Breast epithelium (tissue), 3 donors: ENCODE measurements around the gene FCER1G. TPM values are rescaled to one million over a fixed set of nuclear protein-coding genes. Genes with fewer than 3 reads are reported as not detected.

ENCODE experiments used
- total RNA-seq, 3 donors: library from RNA; depleted of rRNA; stranded (reverse); fragments of >200 nt; gene quantifications; one replicate each; pipeline ENCODE4 v1.1.0, GENCODE V29; 2016

Gene FCER1G
- total RNA-seq, 3 donors from 2014 or later: 40.3 to 153 (median 70.1) TPM

Other genes with a start within 250 kb of the FCER1G start
- gene F11R, start 194.1 kb upstream of the FCER1G start, total RNA-seq: 10 to 100 TPM; 41.1 to 74.3 (median 48.8) TPM
- gene TSTD1, start 176.3 kb upstream of the FCER1G start, total RNA-seq: 100 to 1,000 TPM in 2 of 3 donors, 10 to 100 TPM in 1; 57.3 to 217 (median 109) TPM
- 10 to 100 TPM; 64.5 to 70.8 (median 64.6) TPM for gene USF1, start 169.3 kb upstream of the FCER1G start, total RNA-seq
- 10 to 100 TPM in 1 of 3 donors, 1 to 10 TPM in 2; 5.2 to 16.5 (median 7.9) TPM for gene ARHGAP30, start 145.4 kb upstream of the FCER1G start, total RNA-seq
- gene NECTIN4, start 125.7 kb upstream of the FCER1G start, total RNA-seq: 10 to 100 TPM in 2 of 3 donors, not detected in 1; 28.5 to 56.3 TPM
- 1 to 10 TPM; 5.8 to 9.8 (median 8.5) TPM for gene KLHDC9, start 116.9 kb upstream of the FCER1G start, total RNA-seq
- gene PFDN2, start 97.3 kb upstream of the FCER1G start, total RNA-seq: 10 to 100 TPM; 32.5 to 50.1 (median 37.0) TPM
- gene NIT1, start 97.2 kb upstream of the FCER1G start, total RNA-seq: 10 to 100 TPM; 36.3 to 44.5 (median 37.0) TPM
- 10 to 100 TPM; 28.7 to 39.0 (median 37.6) TPM for gene DEDD, start 82.6 kb upstream of the FCER1G start, total RNA-seq
- 10 to 100 TPM; 76.0 to 90.3 (median 87.5) TPM for gene UFC1, start 61.3 kb upstream of the FCER1G start, total RNA-seq
- gene USP21, start 55.8 kb upstream of the FCER1G start, total RNA-seq: 10 to 100 TPM; 11.7 to 26.9 (median 24.9) TPM
- gene PPOX, start 48.9 kb upstream of the FCER1G start, total RNA-seq: 10 to 100 TPM; 19.5 to 26.8 (median 25.2) TPM
- 10 to 100 TPM; 23.4 to 41.3 (median 29.4) TPM for gene B4GALT3, start 37.8 kb upstream of the FCER1G start, total RNA-seq
- 10 to 100 TPM in 2 of 3 donors, 1 to 10 TPM in 1; 4.8 to 85.5 (median 24.6) TPM for gene ADAMTS4, start 16.2 kb upstream of the FCER1G start, total RNA-seq
- 100 to 1,000 TPM; 102 to 129 (median 116) TPM for gene NDUFS2, start 12.9 kb upstream of the FCER1G start, total RNA-seq
- not detected for gene APOA2, start 8.3 kb downstream of the FCER1G start, total RNA-seq
- gene TOMM40L, start 10.8 kb downstream of the FCER1G start, total RNA-seq: 1 to 10 TPM; 6.9 to 9.4 (median 8.2) TPM
- gene NR1I3, start 22.9 kb downstream of the FCER1G start, total RNA-seq: not detected
- 1 to 10 TPM in 1 of 3 donors, under 1 TPM in 2; 0.32 to 2.0 (median 0.73) TPM for gene PCP4L1, start 43.5 kb downstream of the FCER1G start, total RNA-seq
- gene MPZ, start 94.7 kb downstream of the FCER1G start, total RNA-seq: 1 to 10 TPM; 1.3 to 3.6 (median 3.2) TPM
- 10 to 100 TPM; 18.0 to 42.4 (median 23.9) TPM for gene SDHC, start 99.1 kb downstream of the FCER1G start, total RNA-seq
- under 1 TPM in 1 of 3 donors, not detected in 2; 0.66 TPM for gene CFAP126, start 152.6 kb downstream of the FCER1G start, total RNA-seq